SH-SY5Y (cell line): ENCODE data around the gene CD180.

Experiments
- GATA2 ChIP-seq: IDR thresholded peaks from 2 replicates; pipeline ENCODE4 v1.6.1; 2011; ENCODE audit warnings: mild to moderate bottlenecking, low read depth, low read length
- GATA3 ChIP-seq: IDR thresholded peaks from 2 replicates; pipeline ENCODE4 v1.6.1; 2011; ENCODE audit warnings: low read depth, mild to moderate bottlenecking, low read length, moderate library complexity

GRCh38 chr5:67133217-67133616 lies 63.4 kb downstream of the CD180 start:
- no peak for TF ChIP-seq GATA2
- no peak for TF ChIP-seq GATA3
